HFF-Myc (cell line): ENCODE measurements around the gene CTBP2.

Experiments used
- DNase-seq: peaks from one replicate; pipeline ENCODE4 v3.0.0-alpha.2; 2011; ENCODE audit warnings: low read depth; ENCODE audit errors: extremely low read depth
- H3K4me3 ChIP-seq: replicated peaks from 2 replicates; pipeline ENCODE4 v1.5.1; 2011; ENCODE audit warnings: low read depth, mild to moderate bottlenecking, control low read depth, low read length
- TF ChIP-seq, protein P1 (sequence below): IDR thresholded peaks from 2 replicates; pipeline ENCODE4 v1.5.1; 2012; ENCODE audit warnings: mild to moderate bottlenecking, low read depth, low read length, control low read depth; ENCODE audit errors: missing control alignments

CTBP2 gene

DNA sequence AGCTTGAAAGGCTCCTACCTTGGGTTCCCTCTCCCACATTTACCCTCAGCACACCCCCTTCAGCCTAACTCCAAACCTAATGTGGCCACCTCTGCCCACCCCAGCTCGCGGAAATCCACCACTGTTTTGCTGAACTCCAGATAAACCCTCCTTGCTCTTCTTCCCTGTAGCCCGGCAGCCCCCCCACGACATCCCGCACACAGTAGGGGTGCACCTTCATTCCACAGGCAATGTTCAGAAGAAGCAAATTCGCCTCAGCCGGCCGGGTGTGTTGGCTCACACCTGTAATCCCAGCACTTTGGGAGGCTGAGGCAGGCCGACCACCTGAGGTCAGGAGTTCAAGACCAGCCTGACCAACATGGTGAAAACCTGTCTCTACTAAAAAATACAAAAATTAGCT lies 17.4 kb downstream of the CTBP2 start:
- DNase-seq = no peak
- TF ChIP-seq, protein P1, sequence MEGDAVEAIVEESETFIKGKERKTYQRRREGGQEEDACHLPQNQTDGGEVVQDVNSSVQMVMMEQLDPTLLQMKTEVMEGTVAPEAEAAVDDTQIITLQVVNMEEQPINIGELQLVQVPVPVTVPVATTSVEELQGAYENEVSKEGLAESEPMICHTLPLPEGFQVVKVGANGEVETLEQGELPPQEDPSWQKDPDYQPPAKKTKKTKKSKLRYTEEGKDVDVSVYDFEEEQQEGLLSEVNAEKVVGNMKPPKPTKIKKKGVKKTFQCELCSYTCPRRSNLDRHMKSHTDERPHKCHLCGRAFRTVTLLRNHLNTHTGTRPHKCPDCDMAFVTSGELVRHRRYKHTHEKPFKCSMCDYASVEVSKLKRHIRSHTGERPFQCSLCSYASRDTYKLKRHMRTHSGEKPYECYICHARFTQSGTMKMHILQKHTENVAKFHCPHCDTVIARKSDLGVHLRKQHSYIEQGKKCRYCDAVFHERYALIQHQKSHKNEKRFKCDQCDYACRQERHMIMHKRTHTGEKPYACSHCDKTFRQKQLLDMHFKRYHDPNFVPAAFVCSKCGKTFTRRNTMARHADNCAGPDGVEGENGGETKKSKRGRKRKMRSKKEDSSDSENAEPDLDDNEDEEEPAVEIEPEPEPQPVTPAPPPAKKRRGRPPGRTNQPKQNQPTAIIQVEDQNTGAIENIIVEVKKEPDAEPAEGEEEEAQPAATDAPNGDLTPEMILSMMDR = no peak
- H3K4me3 ChIP-seq = no peak overlapping the region

DNA sequence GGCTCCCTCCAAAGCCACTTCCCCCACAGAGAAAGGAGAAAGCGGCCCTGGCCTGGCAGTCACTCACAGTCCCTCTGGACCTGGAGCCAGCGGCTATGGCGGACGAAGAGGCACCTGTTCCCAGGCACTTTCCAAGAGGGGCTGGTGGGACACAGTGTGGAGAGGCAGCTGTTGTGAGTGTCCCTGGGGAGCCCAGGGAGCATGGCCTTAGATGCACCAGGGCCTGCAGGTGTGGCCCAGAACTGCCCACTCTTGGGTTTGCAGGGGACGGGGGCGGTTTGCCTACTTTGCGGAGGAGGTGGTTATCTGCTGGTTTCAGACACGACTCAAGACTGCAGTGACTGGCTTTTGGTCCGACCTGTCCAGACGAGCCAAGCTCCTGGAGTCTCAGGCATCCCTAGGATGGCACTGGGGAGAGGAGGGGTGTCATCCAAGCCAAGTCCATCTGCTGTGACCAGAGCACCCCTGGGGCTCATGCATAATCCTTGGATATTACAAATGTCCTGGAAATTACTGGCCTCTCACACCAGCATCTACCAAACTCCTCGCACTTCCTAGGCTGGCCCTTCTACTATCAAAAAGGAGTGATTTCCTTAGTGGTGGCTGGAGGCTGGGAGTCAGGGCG lies 18.4 kb downstream of the CTBP2 start:
- no peak overlapping the region for H3K4me3 ChIP-seq
- no peak for DNase-seq
- TF ChIP-seq, protein P1 = no peak

DNA sequence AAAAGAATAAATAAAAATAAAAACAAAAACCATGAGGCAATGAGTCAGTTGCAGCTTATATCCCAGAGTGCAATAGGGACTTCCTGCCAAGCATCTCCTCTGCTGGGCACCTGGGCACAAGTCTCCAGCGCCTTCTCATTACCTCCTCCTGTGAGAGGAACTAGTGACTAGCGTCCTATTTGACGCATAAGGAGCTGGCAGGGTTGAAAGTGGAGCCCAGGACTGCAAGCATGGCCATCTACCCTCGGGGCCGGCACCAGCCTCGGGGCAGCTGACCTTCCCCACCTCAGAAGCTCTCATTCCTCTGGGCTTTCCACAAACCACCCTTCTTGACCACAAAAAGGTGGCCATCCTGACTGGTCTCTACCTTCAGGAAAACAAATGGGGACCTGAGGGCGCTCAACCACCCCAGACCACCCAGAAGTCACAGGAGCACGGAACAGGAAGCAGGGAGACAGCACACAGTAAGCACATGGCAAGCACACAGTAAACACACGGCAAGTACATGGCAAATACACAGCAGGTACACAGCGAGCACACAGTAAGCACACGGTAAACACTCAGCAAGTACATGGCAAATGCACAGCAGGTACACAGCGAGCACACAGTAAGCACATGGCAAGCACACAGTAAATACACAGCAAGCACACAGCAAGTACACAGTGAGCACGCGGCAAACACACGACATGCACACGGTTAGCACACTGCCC lies 19.1 kb downstream of the CTBP2 start:
- no peak overlapping the region for H3K4me3 ChIP-seq
- no peak for DNase-seq
- TF ChIP-seq, protein P1 = no peak

DNA sequence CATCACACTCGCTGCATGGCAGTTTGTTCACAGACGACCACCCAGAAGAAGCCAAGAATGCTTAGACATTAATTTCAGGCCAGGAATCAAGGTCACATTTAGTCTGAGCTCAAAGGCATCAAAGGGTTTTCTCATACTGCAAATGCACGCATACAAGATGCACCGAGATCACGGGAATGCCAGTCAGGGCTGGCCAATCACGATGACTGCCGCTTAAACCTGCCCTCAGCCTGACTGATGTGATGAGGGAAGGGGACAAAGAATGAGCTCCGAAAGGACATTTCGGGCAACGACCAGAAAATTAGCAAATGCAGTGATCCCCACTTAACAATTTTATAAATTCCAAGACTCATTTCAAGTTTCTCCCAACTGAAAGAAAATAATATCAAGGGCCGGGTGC lies 20.2 kb downstream of the CTBP2 start:
- H3K4me3 ChIP-seq = no peak overlapping the region
- TF ChIP-seq, protein P1 = no peak
- DNase-seq = no peak

DNA sequence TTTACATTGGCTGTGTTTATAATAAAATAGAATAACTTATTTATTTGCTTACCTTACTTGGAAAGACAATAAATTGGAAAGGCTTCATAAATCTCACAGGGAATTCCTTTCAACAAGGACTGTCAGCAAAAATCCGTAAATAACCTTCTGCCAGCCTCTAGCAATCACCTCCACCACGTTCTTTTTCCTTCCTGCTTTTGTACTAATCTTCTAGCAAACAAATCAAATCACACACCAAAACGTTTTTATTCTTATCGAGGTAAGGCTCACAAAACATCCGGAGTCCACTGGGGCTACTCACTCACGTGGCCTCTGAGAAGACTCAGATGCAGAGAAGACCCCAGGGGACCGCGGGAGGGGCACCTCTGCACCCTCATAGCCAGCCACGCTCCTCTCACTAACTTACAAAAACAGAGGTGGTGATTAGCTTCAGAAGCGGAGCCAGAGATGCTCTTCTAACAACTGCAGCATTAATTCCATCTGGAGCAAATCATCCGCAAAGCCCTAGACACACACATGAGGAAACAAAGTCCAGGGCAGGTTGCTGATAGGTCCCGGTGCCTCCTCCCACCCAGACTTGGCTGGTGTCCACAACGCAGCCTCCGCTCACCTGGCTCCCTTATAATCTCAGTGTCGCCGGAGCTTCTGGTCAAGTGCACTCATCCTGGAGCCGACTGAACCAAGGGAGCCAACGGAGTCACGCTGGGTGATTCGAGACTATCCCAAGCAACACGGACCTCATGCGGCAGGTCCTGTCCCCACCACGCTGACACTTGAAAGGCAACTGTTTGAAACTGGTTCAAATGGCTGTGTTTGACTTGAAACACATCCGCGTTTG lies 22.5 kb downstream of the CTBP2 start:
- no peak overlapping the region for H3K4me3 ChIP-seq
- TF ChIP-seq, protein P1 = no peak
- DNase-seq = no peak

DNA sequence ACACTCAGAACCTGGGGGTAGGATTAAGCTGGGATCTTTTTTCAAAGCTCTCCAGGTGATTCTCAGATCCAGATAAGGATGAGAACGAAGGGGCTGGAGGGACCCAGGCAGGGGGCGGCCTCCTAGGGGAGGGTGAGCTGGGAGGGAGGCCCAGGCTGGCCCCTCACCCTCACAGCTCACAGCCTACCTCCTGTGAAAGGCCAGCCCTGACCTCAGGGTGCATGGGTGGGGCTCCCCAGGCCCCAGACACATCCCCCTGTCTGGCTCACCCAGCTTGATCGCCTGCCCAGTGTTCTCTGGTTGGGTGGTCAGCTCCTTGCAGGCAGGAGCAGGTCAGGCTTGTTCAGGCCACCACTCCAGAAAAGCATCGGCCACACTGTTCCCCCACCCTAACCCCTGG lies 24.3 kb downstream of the CTBP2 start:
- DNase-seq = no peak

More for the DNA sequence above, 24.3 kb downstream of the CTBP2 start:
- TF ChIP-seq, protein P1 = no peak
- no peak overlapping the region for H3K4me3 ChIP-seq
